Glutamatergic neuron (in vitro differentiated cells): ENCODE results near the gene DMAC2. TPM values are rescaled to one million over a fixed set of nuclear protein-coding genes. Genes with fewer than 3 reads are reported as not detected.
A peak's percentile ranks its signal among the peaks of the same experiment; 100 is the strongest.

ENCODE experiments used
- DNase-seq: peaks from one replicate; pipeline ENCODE4 v3.0.0; 2022
- H3K27ac Mint-ChIP-seq: one replicate; pipeline ENCODE4 v1.8.0; 2020; ENCODE audit warnings: mild to moderate bottlenecking, mixed read lengths, inconsistent platforms; ENCODE audit not compliant: unreplicated experiment
- H3K27me3 Mint-ChIP-seq: one replicate; pipeline ENCODE4 v1.8.0; 2020; ENCODE audit warnings: mild to moderate bottlenecking, moderate library complexity, mixed read lengths, inconsistent platforms; ENCODE audit not compliant: unreplicated experiment
- H3K36me3 Mint-ChIP-seq: one replicate; pipeline ENCODE4 v1.8.0; 2020; ENCODE audit warnings: mild to moderate bottlenecking, mixed read lengths, inconsistent platforms; ENCODE audit not compliant: unreplicated experiment
- H3K4me1 Mint-ChIP-seq: one replicate; pipeline ENCODE4 v1.8.0; 2020; ENCODE audit warnings: mild to moderate bottlenecking, low read depth, mixed read lengths, inconsistent platforms; ENCODE audit not compliant: unreplicated experiment
- H3K4me3 Mint-ChIP-seq: one replicate; pipeline ENCODE4 v1.8.0; 2020; ENCODE audit warnings: mild to moderate bottlenecking, mixed read lengths, inconsistent platforms; ENCODE audit not compliant: unreplicated experiment
- H3K9me3 Mint-ChIP-seq: one replicate; pipeline ENCODE4 v1.8.0; 2020; ENCODE audit warnings: mild to moderate bottlenecking, moderate library complexity, mixed read lengths, inconsistent platforms; ENCODE audit not compliant: unreplicated experiment
- total RNA-seq: library from RNA; stranded (reverse); fragmentation: NEBNext Ultra II Directional; extraction: Animal tissue kit (Norgen Biotek cat#: 25700); gene quantifications from one replicate; pipeline ENCODE4 v1.2.1, GENCODE V29; 2021; ENCODE audit not compliant: unreplicated experiment
- TF ChIP-seq, protein P1 (sequence below): fragments of 200-600 bp; sonication (generic); IDR thresholded peaks from one replicate; pipeline ENCODE4 v1.5.0; 2021; ENCODE audit not compliant: partially characterized antibody, unreplicated experiment

The DMAC2 gene
- total RNA-seq, 1 donor from 2014 or later = 99.4 TPM

DNA sequence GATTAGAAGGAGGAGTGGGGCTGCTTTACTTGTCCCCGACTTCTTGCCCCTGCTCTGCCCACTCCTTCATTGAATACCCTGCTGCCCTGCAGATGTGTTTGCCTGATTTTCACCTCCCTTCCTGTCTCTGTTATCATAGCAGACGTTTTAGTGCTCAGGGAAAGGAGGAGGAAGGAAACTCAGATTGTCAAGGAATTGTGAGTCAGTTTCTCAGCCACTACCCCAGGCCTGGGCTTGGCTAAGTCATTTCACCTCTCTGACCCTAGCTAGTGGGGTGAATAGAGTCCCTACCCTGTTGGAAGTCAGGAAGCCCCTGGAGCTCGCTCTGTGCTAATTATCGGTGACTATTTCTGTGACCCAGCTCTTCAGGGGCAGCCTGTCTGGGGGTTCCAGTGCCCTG is 38.2 kb downstream of the DMAC2 start:
- H3K4me1 Mint-ChIP-seq = peaks cover 13% of the 10 kb centered on the region
- no peak overlapping the region for H3K27ac Mint-ChIP-seq
- no peak overlapping the region for H3K4me3 Mint-ChIP-seq
- no peaks in the 10 kb centered on the region for H3K36me3 Mint-ChIP-seq
- H3K27me3 Mint-ChIP-seq = peaks cover 6% of the 10 kb centered on the region
- DNase-seq = no peak
- peaks cover 8% of the 10 kb centered on the region for H3K9me3 Mint-ChIP-seq
- TF ChIP-seq, protein P1, sequence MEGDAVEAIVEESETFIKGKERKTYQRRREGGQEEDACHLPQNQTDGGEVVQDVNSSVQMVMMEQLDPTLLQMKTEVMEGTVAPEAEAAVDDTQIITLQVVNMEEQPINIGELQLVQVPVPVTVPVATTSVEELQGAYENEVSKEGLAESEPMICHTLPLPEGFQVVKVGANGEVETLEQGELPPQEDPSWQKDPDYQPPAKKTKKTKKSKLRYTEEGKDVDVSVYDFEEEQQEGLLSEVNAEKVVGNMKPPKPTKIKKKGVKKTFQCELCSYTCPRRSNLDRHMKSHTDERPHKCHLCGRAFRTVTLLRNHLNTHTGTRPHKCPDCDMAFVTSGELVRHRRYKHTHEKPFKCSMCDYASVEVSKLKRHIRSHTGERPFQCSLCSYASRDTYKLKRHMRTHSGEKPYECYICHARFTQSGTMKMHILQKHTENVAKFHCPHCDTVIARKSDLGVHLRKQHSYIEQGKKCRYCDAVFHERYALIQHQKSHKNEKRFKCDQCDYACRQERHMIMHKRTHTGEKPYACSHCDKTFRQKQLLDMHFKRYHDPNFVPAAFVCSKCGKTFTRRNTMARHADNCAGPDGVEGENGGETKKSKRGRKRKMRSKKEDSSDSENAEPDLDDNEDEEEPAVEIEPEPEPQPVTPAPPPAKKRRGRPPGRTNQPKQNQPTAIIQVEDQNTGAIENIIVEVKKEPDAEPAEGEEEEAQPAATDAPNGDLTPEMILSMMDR = no peak

DNA sequence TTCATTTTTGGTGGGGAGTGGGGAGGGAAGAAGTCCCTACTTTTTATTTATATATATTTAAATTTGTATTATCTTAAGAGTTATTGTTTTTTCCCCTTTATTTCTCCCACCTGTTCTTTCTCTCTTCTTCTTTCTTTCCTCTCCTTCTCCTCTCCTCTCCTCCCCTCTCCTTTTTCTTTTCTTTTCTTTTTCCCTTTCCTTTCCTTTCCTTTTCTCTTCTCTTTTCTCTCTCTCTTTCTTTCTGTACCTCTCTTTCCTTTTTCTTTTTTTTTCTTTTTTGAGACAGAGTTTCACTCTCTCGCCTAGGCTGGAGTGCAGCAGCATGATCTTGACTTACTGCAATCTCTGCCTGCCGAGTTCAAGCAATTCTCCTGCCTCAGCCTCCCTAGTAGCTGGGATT is 40.2 kb downstream of the DMAC2 start:
- no peak for DNase-seq
- peak overlapping the region; percentile 45 for H3K4me3 Mint-ChIP-seq
- H3K4me1 Mint-ChIP-seq = peaks cover 20% of the 10 kb centered on the region
- H3K27me3 Mint-ChIP-seq = peaks cover 6% of the 10 kb centered on the region
- H3K9me3 Mint-ChIP-seq = peaks cover 9% of the 10 kb centered on the region
- no peaks in the 10 kb centered on the region for H3K36me3 Mint-ChIP-seq
- TF ChIP-seq, protein P1 = no peak
- H3K27ac Mint-ChIP-seq = no peak overlapping the region

DNA sequence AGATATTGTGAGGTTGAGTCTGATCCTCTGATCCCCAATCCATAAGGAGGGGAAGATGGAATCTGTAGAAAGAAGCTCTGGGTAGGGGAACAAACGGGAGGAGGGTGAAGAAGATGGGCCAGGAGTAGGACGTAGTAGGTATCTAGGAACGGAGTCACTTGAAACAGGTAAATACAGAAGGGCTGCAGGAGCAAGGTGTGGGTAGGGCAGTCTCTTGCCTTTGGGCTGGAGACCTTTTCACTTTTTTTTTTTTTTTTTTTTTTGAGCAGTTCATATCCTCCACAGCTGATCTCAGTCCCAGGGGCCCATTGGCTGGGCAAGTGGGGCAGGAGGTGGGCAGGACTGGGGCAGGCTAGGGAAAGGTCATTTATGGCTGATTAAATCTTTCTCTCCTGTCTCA is 40.6 kb downstream of the DMAC2 start:
- Mint-ChIP-seq H3K4me1 (peaks cover 20% of the 10 kb centered on the region), H3K4me3 (peak overlapping the region; percentile 97), H3K9me3 (peaks cover 9% of the 10 kb centered on the region), H3K36me3 (no peaks in the 10 kb centered on the region), H3K27me3 (peaks cover 6% of the 10 kb centered on the region), H3K27ac (peak overlapping the region; percentile 99)
- TF ChIP-seq, protein P1 = no peak
- no peak for DNase-seq

DNA sequence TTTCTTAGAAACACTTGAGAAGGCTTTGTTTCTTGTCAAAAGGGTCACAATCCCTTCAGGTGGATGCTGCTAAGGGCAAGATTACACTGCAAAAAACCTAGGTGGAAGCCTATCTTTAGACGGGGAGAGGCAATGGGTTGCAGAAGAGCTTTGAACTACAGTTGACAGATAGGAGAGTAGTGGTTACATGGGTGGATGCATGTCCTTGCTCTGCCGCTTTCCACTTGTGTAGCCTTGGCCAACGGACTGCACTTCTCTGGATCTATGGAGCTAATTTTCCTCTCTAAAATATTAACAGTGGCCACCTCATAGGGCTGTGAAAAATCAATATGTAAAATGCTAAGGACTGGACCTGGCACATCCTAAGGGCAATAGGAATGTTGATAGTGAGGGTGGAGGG is 41.1 kb downstream of the DMAC2 start:
- peak overlapping the region; percentile 99 for H3K27ac Mint-ChIP-seq
- peaks cover 11% of the 10 kb centered on the region for H3K9me3 Mint-ChIP-seq
- H3K4me1 Mint-ChIP-seq = peaks cover 20% of the 10 kb centered on the region
- TF ChIP-seq, protein P1 = no peak
- no peaks in the 10 kb centered on the region for H3K36me3 Mint-ChIP-seq
- DNase-seq = no peak
- H3K4me3 Mint-ChIP-seq = peak overlapping the region; percentile 97
- peaks cover 6% of the 10 kb centered on the region for H3K27me3 Mint-ChIP-seq

DNA sequence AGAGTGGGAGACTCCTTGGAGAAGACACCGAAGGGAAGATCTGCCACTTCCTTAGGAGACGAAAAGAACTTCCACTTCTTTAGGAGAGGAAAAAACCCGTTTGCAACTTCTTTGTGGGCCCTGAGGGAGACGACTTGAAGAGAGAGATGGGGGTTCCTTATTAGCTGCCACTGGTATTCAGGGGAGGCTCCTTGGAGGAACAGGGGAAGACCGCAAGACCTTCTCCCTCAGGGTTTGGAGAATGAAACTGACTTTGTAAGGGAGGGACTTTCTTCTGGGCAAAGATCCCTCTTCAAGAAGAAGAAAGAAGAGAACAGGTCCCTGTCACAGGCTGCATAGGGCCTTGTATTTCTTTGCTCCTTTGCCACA is 41.7 kb downstream of the DMAC2 start:
- Mint-ChIP-seq H3K36me3 (no peaks in the 10 kb centered on the region), H3K27me3 (peaks cover 6% of the 10 kb centered on the region), H3K27ac (peak overlapping the region; percentile 99), H3K4me3 (peak overlapping the region; percentile 97), H3K4me1 (peaks cover 20% of the 10 kb centered on the region), H3K9me3 (peaks cover 11% of the 10 kb centered on the region)
- TF ChIP-seq, protein P1 = no peak
- no peak for DNase-seq
